Lower lobe of right lung (tissue), 2 donors: ENCODE results near the gene CACNA1C. TPM values are rescaled to one million over a fixed set of nuclear protein-coding genes. Genes with fewer than 3 reads are reported as not detected.

ENCODE experiments used
- ATAC-seq, 2 donors: fragments of 200-7000 bp; cut with Tn5 transposase; one replicate each; pipeline ENCODE4 v1.9.1; 2020 to 2022; ENCODE audit warnings: mild to moderate bottlenecking in 2 of 2, moderate library complexity in 2 of 2
- DNase-seq: peaks from one replicate; pipeline ENCODE4 v3.0.0-alpha.2; 2020
- H3K27ac ChIP-seq: fragments of 200-600 bp; one replicate; pipeline ENCODE4 v1.8.0; 2022
- H3K27me3 ChIP-seq: fragments of 200-600 bp; one replicate; pipeline ENCODE4 v1.8.0; 2022; ENCODE audit warnings: low read depth
- H3K36me3 ChIP-seq: fragments of 200-600 bp; one replicate; pipeline ENCODE4 v1.8.0; 2022; ENCODE audit warnings: mild to moderate bottlenecking
- H3K4me1 ChIP-seq: fragments of 200-600 bp; one replicate; pipeline ENCODE4 v1.8.0; 2022
- H3K4me3 ChIP-seq: fragments of 200-600 bp; one replicate; pipeline ENCODE4 v1.8.0; 2022; ENCODE audit warnings: mild to moderate bottlenecking
- H3K9me3 ChIP-seq: fragments of 200-600 bp; one replicate; pipeline ENCODE4 v1.8.0; 2022
- intact Hi-C: fragments of 100-400 bp; cut with DNase I; formaldehyde crosslinking; loops from one replicate; pipeline ENCODE4 v1.11.0; 2022
- total RNA-seq: library from RNA; stranded (reverse); fragmentation: NEBNext Ultra II Directional; extraction: Animal tissue kit (Norgen Biotek cat#: 25700); gene quantifications from one replicate; pipeline ENCODE4 v1.2.1, GENCODE V29; 2021
- TF ChIP-seq, protein P1 (sequence below): fragments of 200-600 bp; IDR thresholded peaks from one replicate; pipeline ENCODE4 v1.8.0; 2022; ENCODE audit warnings: antibody characterized with exemption, mild to moderate bottlenecking
- donor health status: DM: no; HTN: yes; CAD: no; lungs with severe emphysema.

CACNA1C gene
- total RNA-seq, 1 donor from 2014 or later, result 8.4 TPM

DNA sequence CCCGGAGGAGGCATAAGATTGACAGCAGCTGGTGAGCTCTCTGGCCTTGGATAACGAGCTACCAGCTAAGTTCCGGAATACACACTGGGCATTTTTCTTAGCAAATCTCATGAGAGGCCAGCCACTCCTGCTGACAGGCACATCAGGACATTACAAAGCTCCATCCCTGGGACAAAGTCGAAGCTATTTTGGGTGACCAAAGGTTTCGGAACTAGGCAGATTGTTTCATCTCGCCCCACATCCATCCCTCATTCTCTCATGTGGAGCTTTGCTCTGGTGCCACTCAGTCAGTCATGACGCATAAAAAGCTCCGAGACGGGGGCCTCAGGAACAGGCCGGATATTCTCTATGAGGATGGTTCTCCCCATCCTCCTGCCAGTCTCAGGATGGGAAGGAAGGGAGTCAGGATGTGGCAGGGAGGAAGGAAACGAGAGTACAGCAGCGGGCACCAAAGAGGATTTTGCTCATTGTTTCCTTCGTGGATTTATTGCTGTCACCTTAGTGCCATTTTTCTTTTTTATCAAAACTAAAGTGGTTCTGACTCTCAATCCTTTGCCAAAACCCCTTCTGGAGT is 488.9 kb downstream of the CACNA1C start:
- ATAC-seq (no peak), DNase-seq (no peak)
- TF ChIP-seq, protein P1, sequence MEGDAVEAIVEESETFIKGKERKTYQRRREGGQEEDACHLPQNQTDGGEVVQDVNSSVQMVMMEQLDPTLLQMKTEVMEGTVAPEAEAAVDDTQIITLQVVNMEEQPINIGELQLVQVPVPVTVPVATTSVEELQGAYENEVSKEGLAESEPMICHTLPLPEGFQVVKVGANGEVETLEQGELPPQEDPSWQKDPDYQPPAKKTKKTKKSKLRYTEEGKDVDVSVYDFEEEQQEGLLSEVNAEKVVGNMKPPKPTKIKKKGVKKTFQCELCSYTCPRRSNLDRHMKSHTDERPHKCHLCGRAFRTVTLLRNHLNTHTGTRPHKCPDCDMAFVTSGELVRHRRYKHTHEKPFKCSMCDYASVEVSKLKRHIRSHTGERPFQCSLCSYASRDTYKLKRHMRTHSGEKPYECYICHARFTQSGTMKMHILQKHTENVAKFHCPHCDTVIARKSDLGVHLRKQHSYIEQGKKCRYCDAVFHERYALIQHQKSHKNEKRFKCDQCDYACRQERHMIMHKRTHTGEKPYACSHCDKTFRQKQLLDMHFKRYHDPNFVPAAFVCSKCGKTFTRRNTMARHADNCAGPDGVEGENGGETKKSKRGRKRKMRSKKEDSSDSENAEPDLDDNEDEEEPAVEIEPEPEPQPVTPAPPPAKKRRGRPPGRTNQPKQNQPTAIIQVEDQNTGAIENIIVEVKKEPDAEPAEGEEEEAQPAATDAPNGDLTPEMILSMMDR, result no peak
- H3K36me3 ChIP-seq, result no peaks in the 10 kb centered on the region
- H3K27me3 ChIP-seq, result no peaks in the 10 kb centered on the region
- no peaks in the 10 kb centered on the region for H3K4me1 ChIP-seq
- H3K4me3 ChIP-seq, result no peak overlapping the region
- intact Hi-C loops, result no loop called here
- no peaks in the 10 kb centered on the region for H3K9me3 ChIP-seq
- no peak overlapping the region for H3K27ac ChIP-seq

- H3K4me1 ChIP-seq, result no peaks in the 10 kb centered on the region
These were observed 491.0 kb downstream of the CACNA1C start for GRCh38 chr12:2543801-2544200.

GRCh38 chr12:2544230-2544629 is 491.4 kb downstream of the CACNA1C start:
- DNase-seq (no peak), ATAC-seq (no peak)
- no peaks in the 10 kb centered on the region for H3K9me3 ChIP-seq
- no peaks in the 10 kb centered on the region for H3K27me3 ChIP-seq
- TF ChIP-seq, protein P1, result no peak
- no peaks in the 10 kb centered on the region for H3K4me1 ChIP-seq
- H3K36me3 ChIP-seq, result no peaks in the 10 kb centered on the region
- no peak overlapping the region for H3K4me3 ChIP-seq
- H3K27ac ChIP-seq, result no peak overlapping the region
- intact Hi-C loops, result no loop called here

More at GRCh38 chr12:2543801-2544200, 491.0 kb downstream of the CACNA1C start:
- ATAC-seq (no peak), DNase-seq (no peak)
- intact Hi-C loops, result no loop called here
- H3K9me3 ChIP-seq, result no peaks in the 10 kb centered on the region
- TF ChIP-seq, protein P1, result no peak
- H3K36me3 ChIP-seq, result no peaks in the 10 kb centered on the region
- no peak overlapping the region for H3K27ac ChIP-seq
- no peaks in the 10 kb centered on the region for H3K27me3 ChIP-seq
- H3K4me3 ChIP-seq, result no peak overlapping the region

- Histone ChIP-seq H3K4me3 (no peak overlapping the region), H3K36me3 (no peaks in the 10 kb centered on the region), H3K4me1 (peaks cover 9% of the 10 kb centered on the region), H3K27me3 (no peaks in the 10 kb centered on the region), H3K9me3 (no peaks in the 10 kb centered on the region), H3K27ac (no peak overlapping the region)
- ATAC-seq, result peak; percentile 49 to 73
- intact Hi-C loops, result no loop called here
- peak; percentile 61 for DNase-seq
- TF ChIP-seq, protein P1, result no peak
These were observed 494.7 kb downstream of the CACNA1C start for GRCh38 chr12:2547273-2548044.

GRCh38 chr12:2548081-2548480 is 495.3 kb downstream of the CACNA1C start:
- Histone ChIP-seq H3K27ac (no peak overlapping the region), H3K9me3 (no peaks in the 10 kb centered on the region), H3K36me3 (no peaks in the 10 kb centered on the region), H3K4me1 (peaks cover 9% of the 10 kb centered on the region), H3K27me3 (no peaks in the 10 kb centered on the region), H3K4me3 (no peak overlapping the region)
- intact Hi-C loops, result no loop called here
- TF ChIP-seq, protein P1, result no peak
- ATAC-seq (no peak), DNase-seq (no peak)
